Skeletal muscle cell (primary cell): Measurements from ENCODE around the gene LRRC4.

Source experiments
- DNase-seq: peaks from one replicate; pipeline ENCODE4 v3.0.0-alpha.2; 2010; ENCODE audit warnings: low read depth
- H3K4me3 ChIP-seq: 2 replicates; pipeline ENCODE4 v1.5.1; 2011; ENCODE audit warnings: low read depth, mild to moderate bottlenecking, control low read depth, low read length, moderate library complexity

Gene LRRC4

GRCh38 chr7:128030654-128031611, at the start of gene LRRC4:
TSS of gene LRRC4 (minus strand) at chr7:128031437. CDS start at chr7:128030640, 797 bp downstream.
- peak within 1 kb of the TSS; percentile 47 for H3K4me3 ChIP-seq
- no peak for DNase-seq

- H3K4me3 ChIP-seq = no peak overlapping the region
- DNase-seq = no peak
Observed at GRCh38 chr7:128080169-128080568, 48.9 kb upstream of the LRRC4 start.

- H3K4me3 ChIP-seq = no peak overlapping the region
- no peak for DNase-seq
Observed at GRCh38 chr7:128078309-128078708, 47.1 kb upstream of the LRRC4 start.

GRCh38 chr7:128076796-128077271, 45.6 kb upstream of the LRRC4 start:
- no peak overlapping the region for H3K4me3 ChIP-seq
- no peak for DNase-seq

- no peak for DNase-seq
- no peak overlapping the region for H3K4me3 ChIP-seq
Observed at GRCh38 chr7:128076196-128076795, 45.1 kb upstream of the LRRC4 start.

- H3K4me3 ChIP-seq = no peak overlapping the region
- DNase-seq = no peak
Observed at GRCh38 chr7:128075242-128076095, 44.2 kb upstream of the LRRC4 start.

GRCh38 chr7:128074736-128075135, 43.5 kb upstream of the LRRC4 start:
- DNase-seq = no peak
- no peak overlapping the region for H3K4me3 ChIP-seq

- no peak overlapping the region for H3K4me3 ChIP-seq
- DNase-seq = no peak
Observed at GRCh38 chr7:128074336-128074735, 43.1 kb upstream of the LRRC4 start.

GRCh38 chr7:128073671-128074310, 42.6 kb upstream of the LRRC4 start:
- no peak for DNase-seq
- H3K4me3 ChIP-seq = no peak overlapping the region

GRCh38 chr7:128071801-128072200, 40.6 kb upstream of the LRRC4 start:
- DNase-seq = no peak
- H3K4me3 ChIP-seq = no peak overlapping the region

- DNase-seq = no peak
Observed at GRCh38 chr7:128071376-128071775, 40.1 kb upstream of the LRRC4 start.

GRCh38 chr7:128069373-128070364, 38.4 kb upstream of the LRRC4 start:
- no peak overlapping the region for H3K4me3 ChIP-seq
- no peak for DNase-seq

More at GRCh38 chr7:128071376-128071775, 40.1 kb upstream of the LRRC4 start:
- no peak overlapping the region for H3K4me3 ChIP-seq

- no peak for DNase-seq
- no peak overlapping the region for H3K4me3 ChIP-seq
Observed at GRCh38 chr7:128068785-128069184, 37.5 kb upstream of the LRRC4 start.

GRCh38 chr7:128067983-128068382, 36.7 kb upstream of the LRRC4 start:
- DNase-seq = no peak
- no peak overlapping the region for H3K4me3 ChIP-seq

GRCh38 chr7:128066858-128067257, 35.6 kb upstream of the LRRC4 start:
- DNase-seq = no peak
- H3K4me3 ChIP-seq = no peak overlapping the region

GRCh38 chr7:128066395-128066794, 35.2 kb upstream of the LRRC4 start:
- DNase-seq = no peak
- H3K4me3 ChIP-seq = no peak overlapping the region

GRCh38 chr7:128065872-128066271, 34.6 kb upstream of the LRRC4 start:
- DNase-seq = no peak

GRCh38 chr7:128063088-128063487, 31.9 kb upstream of the LRRC4 start:
- H3K4me3 ChIP-seq = no peak overlapping the region
- no peak for DNase-seq

More at GRCh38 chr7:128065872-128066271, 34.6 kb upstream of the LRRC4 start:
- no peak overlapping the region for H3K4me3 ChIP-seq
